IPS-NIHi7 (cell line): ENCODE data around the gene PCTP.

Source experiments
- DNase-seq: peaks from one replicate; pipeline ENCODE4 v3.0.0; 2012; ENCODE audit warnings: mixed read lengths; ENCODE audit errors: extremely low spot score

Gene PCTP

GRCh38 chr17:55727920-55728319 lies 22.9 kb upstream of the PCTP start:
- DNase-seq: no peak

GRCh38 chr17:55728361-55728760 lies 22.5 kb upstream of the PCTP start:
- no peak for DNase-seq

- DNase-seq: no peak
These were observed 22.0 kb upstream of the PCTP start for GRCh38 chr17:55728833-55729232.

GRCh38 chr17:55729484-55729883 lies 21.4 kb upstream of the PCTP start:
- DNase-seq: no peak

GRCh38 chr17:55730380-55730779 lies 20.5 kb upstream of the PCTP start:
- DNase-seq: no peak

GRCh38 chr17:55730808-55731207 lies 20.0 kb upstream of the PCTP start:
- no peak for DNase-seq

- no peak for DNase-seq
These were observed 19.1 kb upstream of the PCTP start for GRCh38 chr17:55731586-55732250.

- peak; percentile 16 for DNase-seq
These were observed 16.6 kb upstream of the PCTP start for GRCh38 chr17:55734128-55734781.

- DNase-seq: peak; percentile 29
These were observed 15.0 kb upstream of the PCTP start for GRCh38 chr17:55735731-55736405.

- DNase-seq: no peak
These were observed 12.8 kb upstream of the PCTP start for GRCh38 chr17:55737976-55738501.

GRCh38 chr17:55740511-55741355 lies 10.1 kb upstream of the PCTP start:
- no peak for DNase-seq

GRCh38 chr17:55741356-55741700 lies 9.5 kb upstream of the PCTP start:
- no peak for DNase-seq

- no peak for DNase-seq
These were observed 8.4 kb upstream of the PCTP start for GRCh38 chr17:55742272-55743102.

- no peak for DNase-seq
These were observed 7.7 kb upstream of the PCTP start for GRCh38 chr17:55743103-55743679.

GRCh38 chr17:55745258-55745657 lies 5.6 kb upstream of the PCTP start:
- DNase-seq: no peak

- DNase-seq: no peak
These were observed 4.4 kb upstream of the PCTP start for GRCh38 chr17:55746466-55746865.

- DNase-seq: no peak
These were observed 3.6 kb upstream of the PCTP start for GRCh38 chr17:55747209-55747608.

GRCh38 chr17:55748841-55749240 lies 2.0 kb upstream of the PCTP start:
- no peak for DNase-seq

GRCh38 chr17:55749985-55750384 lies 866 bp upstream of the PCTP start:
- DNase-seq: no peak

GRCh38 chr17:55751720-55752250 lies 934 bp downstream of the PCTP start:
- no peak for DNase-seq

- DNase-seq: no peak
These were observed 5.8 kb downstream of the PCTP start for GRCh38 chr17:55756689-55757088.
